PC-9 (cell line): Measurements from ENCODE around the gene PCARE. TPM values are rescaled to one million over a fixed set of nuclear protein-coding genes. Genes with fewer than 3 reads are reported as not detected.

ENCODE experiments used
- BruUV-seq: library from RNA; stranded (reverse); fragments of 400-500 nt; replicated peaks from 2 replicates; lab custom pipeline; 2021; lab: Mats Ljungman, UMichigan
- CTCF ChIA-PET: fragments of 300-600 bp; sonication (Branson Sonifier 250); formaldehyde crosslinking; loops from one replicate; lab custom pipeline; 2022; ENCODE audit warnings: antibody characterized with exemption; lab: Charles Lee
- POLR2A ChIA-PET: fragments of 300-600 bp; sonication (Branson Sonifier 250); formaldehyde crosslinking; loops from one replicate; lab custom pipeline; 2022; ENCODE audit warnings: antibody characterized with exemption; ENCODE audit not compliant: unreplicated experiment; lab: Charles Lee
- DNase-seq, 2 experiments: peaks; one replicate each; pipeline versions ENCODE4 v3.0.0 to v3.0.0-alpha.2; 2015 to 2022; ENCODE audit warnings: mixed read lengths in 1 of 2
- H2AFZ ChIP-seq: fragments of 200-600 bp; sonication (generic); 2 replicates; pipeline ENCODE4 v1.8.1; 2017; ENCODE audit warnings: antibody characterized with exemption
- H3F3A ChIP-seq: fragments of 200-600 bp; sonication (generic); 2 replicates; pipeline ENCODE4 v1.8.1; 2017; ENCODE audit warnings: antibody characterized with exemption, mild to moderate bottlenecking, low read depth; ENCODE audit not compliant: insufficient read depth
- H3K27ac ChIP-seq: fragments of 200-600 bp; sonication (generic); 2 replicates; pipeline ENCODE4 v1.6.1; 2016; ENCODE audit warnings: mixed run types
- H3K27me3 ChIP-seq: fragments of 200-600 bp; sonication (generic); 2 replicates; pipeline ENCODE4 v1.6.1; 2016; ENCODE audit warnings: low read depth, mixed run types; ENCODE audit not compliant: insufficient read depth
- H3K36me3 ChIP-seq: fragments of 200-600 bp; sonication (generic); 2 replicates; pipeline ENCODE4 v1.6.1; 2016; ENCODE audit warnings: low read depth, mixed run types
- H3K4me1 ChIP-seq: fragments of 200-600 bp; sonication (generic); replicated peaks from 2 replicates; pipeline ENCODE4 v1.6.1; 2016; ENCODE audit warnings: mixed run types; ENCODE audit not compliant: insufficient read depth
- H3K4me2 ChIP-seq: fragments of 200-600 bp; sonication (generic); 2 replicates; pipeline ENCODE4 v1.6.1; 2017; ENCODE audit warnings: mixed run types
- H3K4me3 ChIP-seq: fragments of 200-600 bp; sonication (generic); 2 replicates; pipeline ENCODE4 v1.6.1; 2016; ENCODE audit warnings: mixed run types
- H3K79me2 ChIP-seq: fragments of 200-600 bp; sonication (generic); 2 replicates; pipeline ENCODE4 v1.6.1; 2017; ENCODE audit warnings: low read depth, mixed run types
- H3K9me2 ChIP-seq: fragments of 200-600 bp; sonication (generic); 2 replicates; pipeline ENCODE4 v1.8.1; 2017; ENCODE audit warnings: mild to moderate bottlenecking; ENCODE audit not compliant: insufficient read depth
- H3K9me3 ChIP-seq: fragments of 200-600 bp; sonication (generic); 2 replicates; pipeline ENCODE4 v1.8.1; 2016; ENCODE audit warnings: low read depth; ENCODE audit not compliant: insufficient read depth
- H4K20me1 ChIP-seq: fragments of 200-600 bp; sonication (generic); 2 replicates; pipeline ENCODE4 v1.8.1; 2017; ENCODE audit not compliant: insufficient read depth
- CTCF ChIP-seq: fragments of 200-600 bp; sonication (generic); conservative IDR thresholded peaks from 2 replicates; pipeline ENCODE4 v1.6.1; 2017; ENCODE audit warnings: mixed run types, antibody characterized with exemption, mild to moderate bottlenecking, moderate library complexity
- EZH2 ChIP-seq: fragments of 200-600 bp; sonication (generic); IDR thresholded peaks from 2 replicates; pipeline ENCODE4 v1.8.0; 2017; ENCODE audit warnings: antibody characterized with exemption, low read depth
- intact Hi-C: fragments of 100-400 bp; cut with micrococcal nuclease; formaldehyde crosslinking; loops from one replicate; pipeline ENCODE4 v1.10.0; 2022; ENCODE audit not compliant: unreplicated experiment
- total RNA-seq: library from RNA; stranded (reverse); gene quantifications from 2 replicates; pipeline ENCODE4 v1.2.3, GENCODE V29; 2021

The PCARE gene
- total RNA-seq, 1 experiment from 2014 or later = not detected

- H2AFZ ChIP-seq = no peak overlapping the region
- POLR2A ChIA-PET = no interaction called here
- no peak overlapping the region for H3K4me3 ChIP-seq
- peak in 1 of 2 experiments; percentile 16 for DNase-seq
- CTCF ChIA-PET = no interaction called here
- TF ChIP-seq CTCF (no peak), EZH2 (no peak)
- H3K36me3 ChIP-seq = no peaks in the 10 kb centered on the region
- no peaks in the 10 kb centered on the region for H3F3A ChIP-seq
- no peaks in the 10 kb centered on the region for H3K4me1 ChIP-seq
- intact Hi-C loops = no loop called here
- H3K27ac ChIP-seq = no peak overlapping the region
- H3K27me3 ChIP-seq = no peaks in the 10 kb centered on the region
- no peaks in the 10 kb centered on the region for H3K9me3 ChIP-seq
- H3K79me2 ChIP-seq = no peaks in the 10 kb centered on the region
- no peak overlapping the region for H3K4me2 ChIP-seq
- H4K20me1 ChIP-seq = no peaks in the 10 kb centered on the region
- no peaks in the 10 kb centered on the region for H3K9me2 ChIP-seq
- no TSS peak for BruUV-seq
Measured at GRCh38 chr2:29066997-29067605, 7.2 kb downstream of the PCARE start.

- H3K9me2 ChIP-seq = no peaks in the 10 kb centered on the region
- TF ChIP-seq EZH2 (no peak), CTCF (no peak)
- DNase-seq = peak in 1 of 2 experiments; percentile 27
- H2AFZ ChIP-seq = no peak overlapping the region
- no peak overlapping the region for H3K4me3 ChIP-seq
- ChIA-PET CTCF (no interaction called here), POLR2A (no interaction called here)
- H3K4me2 ChIP-seq = no peak overlapping the region
- H3K36me3 ChIP-seq = no peaks in the 10 kb centered on the region
- no peaks in the 10 kb centered on the region for H3K27me3 ChIP-seq
- BruUV-seq = no TSS peak
- H3K9me3 ChIP-seq = 0 out of 2 replicates have a peak, but pooled peaks cover 4% of the 10 kb centered on the region
- intact Hi-C loops = no loop called here
- no peaks in the 10 kb centered on the region for H3K79me2 ChIP-seq
- no peaks in the 10 kb centered on the region for H3F3A ChIP-seq
- H4K20me1 ChIP-seq = no peaks in the 10 kb centered on the region
- H3K4me1 ChIP-seq = no peaks in the 10 kb centered on the region
- no peak overlapping the region for H3K27ac ChIP-seq
Measured at GRCh38 chr2:29066271-29066860, 8.0 kb downstream of the PCARE start.

- H3K79me2 ChIP-seq = no peaks in the 10 kb centered on the region
- no peak overlapping the region for H2AFZ ChIP-seq
- H3K4me2 ChIP-seq = no peak overlapping the region
- DNase-seq = peak; percentile 21 to 37
- TF ChIP-seq CTCF (no peak), EZH2 (no peak)
- H3K36me3 ChIP-seq = no peaks in the 10 kb centered on the region
- ChIA-PET POLR2A (no interaction called here), CTCF (no interaction called here)
- no peaks in the 10 kb centered on the region for H3K4me1 ChIP-seq
- H3K27me3 ChIP-seq = no peaks in the 10 kb centered on the region
- H4K20me1 ChIP-seq = no peaks in the 10 kb centered on the region
- H3K9me2 ChIP-seq = no peaks in the 10 kb centered on the region
- BruUV-seq = no TSS peak
- 0 out of 2 replicates have a peak, but pooled peaks cover 4% of the 10 kb centered on the region for H3K9me3 ChIP-seq
- H3F3A ChIP-seq = no peaks in the 10 kb centered on the region
- no peak overlapping the region for H3K27ac ChIP-seq
- no peak overlapping the region for H3K4me3 ChIP-seq
- intact Hi-C loops = no loop called here
Measured at GRCh38 chr2:29065068-29065811, 9.1 kb downstream of the PCARE start.
